Measurements from ENCODE around the gene ZSWIM6.

ZSWIM6 gene

DNA sequence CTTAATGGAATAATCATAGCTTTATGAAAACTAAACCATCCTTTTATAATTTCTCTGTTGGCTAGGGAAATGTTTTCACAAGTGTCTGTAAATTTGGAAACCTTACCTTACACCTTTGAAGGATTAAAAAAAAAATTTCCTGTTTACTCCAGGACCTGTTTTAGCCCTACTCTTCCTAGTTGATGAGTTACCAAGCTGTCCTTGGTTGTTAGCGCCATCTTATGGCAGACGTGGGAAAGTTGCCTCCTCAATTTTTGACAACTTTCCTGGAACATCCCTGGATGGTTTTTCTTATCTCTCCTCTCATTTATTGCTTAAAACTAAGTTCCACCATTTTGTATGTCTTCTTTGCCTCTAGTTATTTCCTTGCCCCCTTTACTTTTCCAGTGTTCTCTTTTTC lies 25.7 kb downstream of the ZSWIM6 start:
- no peak for DNase-seq (ENCODE audit: low read depth in 2 of 2, low spot score in 1 of 2)

DNA sequence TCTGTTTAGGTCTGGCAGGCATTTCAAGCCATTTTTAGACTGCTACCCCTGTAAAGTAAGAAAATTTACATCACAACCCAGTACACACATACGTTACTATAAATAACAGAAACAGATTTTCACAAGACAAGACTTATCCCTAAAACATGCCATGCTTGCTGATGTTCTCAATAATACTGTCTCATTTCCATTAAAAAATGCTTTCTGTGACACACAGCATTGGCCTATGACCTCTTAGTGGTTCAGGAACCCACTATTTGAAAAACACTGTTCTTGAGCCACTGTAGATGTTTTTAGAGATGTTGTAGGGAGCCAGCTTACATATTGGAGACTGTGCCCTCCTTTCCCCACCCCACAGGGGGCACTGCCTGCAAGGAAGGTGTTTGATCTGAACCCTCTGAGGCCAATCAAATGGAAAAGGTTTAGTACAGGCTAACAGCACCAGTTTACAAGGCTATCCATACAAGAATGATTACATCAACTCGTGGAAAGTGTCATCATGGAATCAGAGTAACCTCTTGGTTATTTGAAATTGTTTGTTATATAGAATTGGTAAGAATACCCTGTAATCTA lies 30.8 kb downstream of the ZSWIM6 start:
- no peak for DNase-seq (ENCODE audit: low read depth in 2 of 2, low spot score in 1 of 2)

DNA sequence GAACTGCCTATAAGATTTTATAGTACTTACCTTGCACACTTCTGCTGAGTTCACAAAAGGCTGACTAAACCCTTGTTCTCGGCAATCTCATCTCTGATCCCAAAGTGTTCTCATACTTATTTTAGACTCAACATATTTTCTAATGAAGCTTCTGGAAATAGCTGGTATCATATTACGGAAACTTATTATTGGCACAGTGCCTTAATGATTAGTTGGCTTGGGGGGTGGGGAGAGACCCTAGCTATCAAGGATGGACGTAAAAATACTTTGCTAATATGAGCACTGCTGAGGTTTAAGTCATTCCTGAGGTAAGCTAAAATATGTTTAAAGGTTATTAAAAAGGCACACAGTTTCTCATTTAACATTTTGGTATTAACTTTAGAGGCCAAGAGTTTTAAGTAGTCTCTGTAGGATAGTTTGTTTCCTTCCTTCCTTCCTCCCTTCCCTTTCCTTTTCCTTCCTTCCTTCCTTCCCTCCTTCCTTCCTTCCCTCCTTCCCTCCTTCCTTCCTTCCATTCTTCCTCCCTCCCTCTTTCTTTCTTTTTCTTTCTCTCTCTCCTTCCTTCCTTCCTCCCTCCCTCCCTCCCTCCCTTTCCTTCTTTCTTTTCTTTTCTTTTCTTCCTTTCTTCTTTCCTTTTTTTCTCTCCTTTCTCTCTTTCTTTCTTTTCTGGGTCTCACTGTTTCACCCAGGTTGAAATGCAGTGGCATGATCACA lies 31.5 kb downstream of the ZSWIM6 start:
- no peak for DNase-seq (ENCODE audit: low read depth in 2 of 2, low spot score in 1 of 2)

DNA sequence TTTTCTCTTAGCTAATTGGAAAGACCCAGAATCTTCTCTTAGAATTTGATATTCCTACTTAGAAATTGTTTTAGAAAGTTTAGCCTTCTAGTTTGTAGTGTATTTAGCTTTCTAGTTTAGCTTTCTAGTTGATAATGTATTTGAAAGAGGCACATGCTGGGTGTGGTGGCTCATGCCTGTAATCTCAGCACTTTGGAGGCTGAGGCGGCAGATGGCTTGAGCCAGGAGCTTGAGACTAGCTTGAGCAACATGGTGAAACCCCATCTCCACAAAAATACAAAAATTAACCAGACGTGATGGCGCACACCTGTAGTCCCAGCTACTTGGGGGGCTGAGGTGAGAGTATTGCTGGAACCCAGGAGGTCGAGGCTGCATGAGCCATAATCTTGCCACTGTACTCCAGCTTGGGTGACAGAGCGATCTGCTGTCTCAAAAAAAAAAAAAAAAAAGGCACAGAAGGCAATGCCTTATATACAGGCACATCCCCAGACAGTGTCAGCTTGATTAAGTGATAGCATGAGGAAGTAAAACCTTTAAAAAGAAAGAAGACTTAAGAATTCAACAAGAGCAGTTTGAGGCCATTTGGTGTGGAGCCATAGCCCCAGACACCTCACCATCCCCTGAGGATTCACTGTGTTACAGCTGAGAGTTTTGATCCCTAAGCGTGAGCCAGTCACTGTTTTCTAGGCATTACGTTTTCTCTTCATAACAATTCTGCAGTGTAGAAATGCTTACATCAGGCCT lies 34.6 kb downstream of the ZSWIM6 start:
- DNase-seq (ENCODE audit: low read depth in 2 of 2, low spot score in 1 of 2), result no peak

DNA sequence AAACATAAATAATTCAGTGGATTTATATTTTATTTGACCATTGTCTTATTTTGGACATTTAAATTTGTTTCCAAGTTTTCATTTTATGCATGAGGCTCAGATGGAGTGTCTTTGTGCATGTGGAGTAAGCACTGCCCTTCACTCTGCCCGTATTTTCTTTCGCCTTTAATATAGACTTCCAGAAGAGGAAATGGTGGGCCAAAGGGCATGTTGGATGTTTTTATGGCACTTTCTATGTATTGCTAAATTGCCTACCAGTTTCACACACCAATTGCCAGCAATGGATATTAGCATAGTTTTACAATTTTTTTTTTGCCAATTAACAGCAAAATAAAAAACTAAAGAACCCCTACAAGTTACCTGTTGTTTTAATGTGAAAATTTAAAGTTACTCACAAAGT lies 38.4 kb downstream of the ZSWIM6 start:
- DNase-seq (ENCODE audit: low read depth in 2 of 2, low spot score in 1 of 2), result no peak

DNA sequence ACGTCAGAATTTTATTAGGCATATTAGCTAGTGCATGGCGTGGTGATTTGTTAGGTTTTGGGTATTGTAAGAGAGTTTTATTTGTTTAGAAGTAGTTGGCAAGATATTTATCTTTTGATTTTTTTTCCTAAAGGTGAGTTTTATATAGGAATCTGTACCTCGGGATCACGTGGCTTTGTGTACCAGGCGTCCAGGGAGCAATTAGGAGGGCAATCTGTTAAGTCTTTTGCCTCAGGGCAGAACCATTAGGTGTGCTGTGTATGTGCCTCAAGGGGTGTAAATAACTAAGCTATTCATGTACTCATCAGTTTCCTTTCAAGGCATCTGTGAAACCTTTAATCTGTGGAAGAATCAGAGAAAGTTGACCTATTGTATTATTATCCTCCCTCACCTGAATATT lies 39.4 kb downstream of the ZSWIM6 start:
- no peak for DNase-seq (ENCODE audit: low read depth in 2 of 2, low spot score in 1 of 2)

DNA sequence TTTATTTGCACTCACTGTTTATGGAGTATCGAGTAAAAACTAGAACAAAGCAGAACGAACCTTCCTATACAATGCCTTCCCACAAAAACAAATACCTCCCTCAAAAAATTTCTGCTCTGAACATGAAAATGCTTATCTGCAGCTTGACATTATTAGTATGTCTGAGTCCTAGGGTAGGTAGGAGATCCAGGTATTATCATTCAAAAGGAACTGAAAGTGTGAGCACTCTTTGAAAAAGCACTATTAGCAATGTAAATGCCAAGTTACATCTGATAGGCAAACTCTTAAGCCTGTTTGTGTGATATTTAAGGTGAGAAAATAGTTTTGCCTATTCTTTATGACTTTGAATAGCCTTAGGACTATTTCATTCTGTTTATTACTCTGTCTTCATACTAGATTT lies 47.6 kb downstream of the ZSWIM6 start:
- no peak for DNase-seq (ENCODE audit: low read depth in 2 of 2, low spot score in 1 of 2)

DNA sequence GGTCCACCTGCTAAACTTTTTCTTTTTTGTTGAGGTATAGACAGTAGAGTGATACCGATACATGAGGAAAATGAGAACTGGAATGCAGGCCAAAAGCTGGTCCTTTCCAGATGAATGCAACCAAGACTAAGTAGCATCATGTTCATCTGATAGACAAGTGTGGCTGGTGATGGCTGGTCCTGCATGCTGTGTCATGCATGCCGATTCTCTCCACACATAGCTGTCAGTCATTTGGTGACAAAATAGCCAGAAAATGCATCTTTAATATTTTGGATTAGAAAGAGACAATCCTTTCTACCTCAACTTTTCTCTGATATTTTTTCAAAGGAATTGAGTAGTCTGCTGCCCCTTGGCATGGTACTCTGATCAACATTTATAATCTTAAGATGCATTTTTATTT lies 49.9 kb downstream of the ZSWIM6 start:
- no peak for DNase-seq (ENCODE audit: low read depth in 2 of 2, low spot score in 1 of 2)

DNA sequence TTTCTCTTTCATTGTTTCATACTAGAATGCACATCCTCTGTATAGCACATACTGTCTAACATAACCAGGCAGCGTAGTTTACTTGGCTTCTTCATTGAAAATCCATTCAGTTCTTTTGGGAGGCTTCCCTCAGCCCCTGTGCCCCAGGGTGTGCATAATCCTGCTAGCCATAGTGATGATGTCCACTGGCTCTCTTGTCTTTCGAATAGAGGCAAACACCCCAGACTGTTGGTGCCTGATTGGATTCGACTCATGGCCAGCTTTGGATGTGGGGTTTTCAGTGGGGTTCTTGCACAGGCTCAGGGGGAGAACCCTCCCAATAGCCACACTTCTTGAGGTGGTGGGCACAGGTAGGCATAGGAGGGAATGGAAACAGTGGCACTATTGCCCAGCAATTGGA lies 53.6 kb downstream of the ZSWIM6 start:
- no peak for DNase-seq (ENCODE audit: low read depth in 2 of 2, low spot score in 1 of 2)

DNA sequence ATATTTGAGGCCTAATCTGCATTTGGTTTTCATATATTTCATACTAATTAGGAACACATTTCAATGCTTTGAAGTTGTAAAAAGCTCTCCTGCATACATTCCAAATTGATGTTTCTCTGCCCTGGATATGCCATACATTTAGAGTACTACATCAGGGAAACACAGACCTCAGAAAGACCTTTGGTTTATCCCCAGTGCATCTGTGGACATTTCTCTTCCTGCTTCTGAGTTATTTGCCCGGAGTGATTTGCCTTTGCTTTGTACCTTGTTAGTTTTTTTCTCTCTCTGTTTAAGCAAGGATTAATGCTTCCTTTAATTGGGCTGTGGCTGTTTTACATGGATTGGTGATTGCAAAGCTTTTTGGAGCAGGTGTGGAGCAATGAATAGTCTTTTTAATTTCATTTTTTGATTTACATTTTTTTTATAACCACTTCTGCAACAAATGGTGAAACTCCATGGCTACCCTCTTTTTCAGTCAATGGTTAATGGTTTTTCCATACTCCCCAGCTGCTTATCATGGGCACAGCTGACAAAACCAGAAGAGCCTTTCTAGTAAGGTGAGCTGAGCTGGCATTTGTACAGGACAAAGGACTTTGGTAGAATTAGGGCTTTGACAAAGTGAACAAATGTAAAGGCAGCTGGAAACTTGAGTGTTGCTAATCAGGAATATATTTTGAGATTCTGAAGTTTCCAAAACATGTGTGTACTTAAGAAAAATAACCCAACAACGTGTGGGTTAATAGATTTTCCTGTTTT lies 54.2 kb downstream of the ZSWIM6 start:
- no peak for DNase-seq (ENCODE audit: low read depth in 2 of 2, low spot score in 1 of 2)

DNA sequence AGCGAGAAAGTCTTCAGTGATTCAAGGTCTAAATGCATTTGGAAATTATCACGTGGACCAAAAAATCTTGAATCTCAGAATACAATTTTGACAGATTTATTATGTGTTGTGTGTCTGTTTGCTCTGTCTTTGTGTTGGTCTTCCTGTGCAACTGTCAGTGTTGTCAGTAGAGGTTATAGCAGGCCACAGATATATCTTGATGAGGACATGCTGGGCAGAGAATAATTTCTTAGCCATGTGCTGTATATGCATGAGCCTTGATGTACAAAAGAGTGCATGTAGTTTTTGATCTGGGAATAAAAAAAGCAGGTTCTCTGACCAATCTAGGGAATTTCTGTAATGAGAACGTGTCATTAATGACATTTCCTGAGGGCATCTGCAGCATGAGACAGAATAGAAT lies 57.6 kb downstream of the ZSWIM6 start:
- DNase-seq (ENCODE audit: low read depth in 2 of 2, low spot score in 1 of 2), result no peak

DNA sequence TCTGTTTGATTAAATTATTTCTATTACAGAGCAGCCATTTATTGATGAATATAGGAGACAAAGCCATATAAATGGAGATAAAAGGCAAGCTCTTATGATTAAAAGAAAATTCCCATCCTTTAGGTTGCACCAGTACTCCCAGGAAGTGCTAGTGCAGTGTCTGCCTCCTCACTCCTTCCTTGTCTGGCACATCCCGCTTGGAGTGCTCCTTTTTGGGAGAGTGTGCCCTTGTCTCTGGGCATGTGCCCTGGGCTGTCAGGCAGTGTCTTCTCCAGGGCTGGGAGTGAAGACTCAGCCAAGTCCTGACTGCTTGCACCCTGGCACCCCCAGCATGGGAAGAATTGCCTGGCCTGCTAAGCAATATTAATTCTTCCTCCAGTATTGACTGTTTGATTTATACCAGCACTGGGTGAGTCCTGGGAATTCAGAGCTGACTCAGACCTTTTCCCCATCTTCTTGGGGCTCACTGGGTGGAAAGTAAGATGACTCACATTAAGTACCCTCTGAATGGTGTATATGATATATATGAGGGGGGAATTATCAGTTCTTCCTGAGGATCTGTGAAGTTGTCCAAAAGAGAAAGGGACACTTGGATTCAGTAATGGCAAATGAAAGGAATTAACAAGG lies 62.1 kb downstream of the ZSWIM6 start:
- no peak for DNase-seq (ENCODE audit: low read depth in 2 of 2, low spot score in 1 of 2)

DNA sequence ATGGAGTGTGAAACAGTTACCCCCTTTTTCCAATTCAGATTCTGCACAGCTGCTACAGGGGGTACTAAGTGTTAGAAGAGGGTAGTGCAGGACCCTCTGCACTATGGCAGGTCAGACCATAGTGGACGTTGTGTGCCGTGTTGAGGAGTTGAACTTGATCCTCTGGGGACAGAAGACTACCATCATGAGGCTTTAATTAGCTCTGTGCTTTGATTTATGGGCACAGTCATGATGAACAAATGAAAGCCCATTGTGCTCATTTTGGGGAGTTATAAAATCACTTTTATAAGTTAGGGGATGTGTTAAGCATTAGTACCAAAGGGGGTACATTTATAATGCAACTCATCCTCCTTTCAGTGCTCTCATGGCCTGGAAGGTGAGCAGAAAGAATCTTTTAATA lies 62.7 kb downstream of the ZSWIM6 start:
- DNase-seq (ENCODE audit: low read depth in 2 of 2, low spot score in 1 of 2), result no peak

DNA sequence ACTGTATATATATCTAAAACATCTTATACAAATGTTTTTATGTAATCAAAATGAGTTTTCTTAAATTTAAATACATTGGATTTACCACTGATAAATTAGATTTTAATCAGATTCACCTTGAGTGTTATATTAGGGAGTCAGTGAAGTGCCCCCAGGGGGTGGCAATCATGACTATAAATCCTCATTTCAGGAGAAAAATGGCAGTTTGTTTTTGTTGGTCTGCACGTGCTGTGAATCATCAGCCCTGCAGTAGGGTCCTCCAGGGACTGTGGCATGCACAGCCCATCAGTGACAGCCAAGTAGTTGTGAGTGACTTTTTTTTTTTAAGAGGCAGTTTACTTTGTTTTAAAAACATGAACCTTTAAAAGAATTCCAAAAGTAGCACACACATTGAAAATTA lies 65.2 kb downstream of the ZSWIM6 start:
- no peak for DNase-seq (ENCODE audit: low read depth in 2 of 2, low spot score in 1 of 2)

DNA sequence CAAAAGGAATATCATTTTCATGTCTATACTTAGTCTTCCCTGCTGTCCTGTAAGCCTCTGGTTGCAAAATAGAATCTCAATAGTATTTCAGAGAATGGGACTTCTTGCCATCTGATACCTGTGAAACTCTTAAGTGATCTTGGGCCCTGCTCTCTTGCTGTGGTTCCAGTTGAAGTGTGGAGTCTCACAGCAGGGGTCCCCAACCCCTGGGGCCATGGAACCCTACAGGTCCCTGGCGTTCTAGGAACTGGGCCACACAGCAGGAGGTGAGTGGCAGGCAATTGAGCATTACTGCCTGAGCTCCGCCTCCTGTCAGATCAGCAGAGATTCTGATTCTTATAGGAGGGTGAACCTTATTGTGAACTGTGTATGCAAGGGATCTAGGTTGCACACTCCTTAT lies 65.9 kb downstream of the ZSWIM6 start:
- DNase-seq (ENCODE audit: low read depth in 2 of 2, low spot score in 1 of 2), result no peak

DNA sequence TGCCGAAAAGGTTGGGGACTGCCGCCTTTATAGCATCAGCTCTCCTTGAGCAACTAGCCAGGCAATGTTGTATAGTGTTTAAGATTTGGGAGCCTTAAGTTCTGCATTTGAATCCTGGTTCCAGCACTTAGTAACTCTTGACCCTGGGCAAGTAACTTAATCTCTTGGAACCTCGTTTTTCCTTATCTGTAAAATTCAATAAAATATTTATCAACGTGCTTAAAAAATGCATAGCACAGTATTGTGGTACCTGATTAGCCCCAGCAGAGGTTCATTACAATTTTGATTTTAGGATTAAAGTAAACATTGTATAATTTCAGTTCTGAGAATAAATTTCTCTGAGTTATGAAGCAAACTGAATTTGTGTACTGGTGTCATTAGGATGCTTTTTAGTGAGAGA lies 66.4 kb downstream of the ZSWIM6 start:
- DNase-seq (ENCODE audit: low read depth in 2 of 2, low spot score in 1 of 2), result no peak

DNA sequence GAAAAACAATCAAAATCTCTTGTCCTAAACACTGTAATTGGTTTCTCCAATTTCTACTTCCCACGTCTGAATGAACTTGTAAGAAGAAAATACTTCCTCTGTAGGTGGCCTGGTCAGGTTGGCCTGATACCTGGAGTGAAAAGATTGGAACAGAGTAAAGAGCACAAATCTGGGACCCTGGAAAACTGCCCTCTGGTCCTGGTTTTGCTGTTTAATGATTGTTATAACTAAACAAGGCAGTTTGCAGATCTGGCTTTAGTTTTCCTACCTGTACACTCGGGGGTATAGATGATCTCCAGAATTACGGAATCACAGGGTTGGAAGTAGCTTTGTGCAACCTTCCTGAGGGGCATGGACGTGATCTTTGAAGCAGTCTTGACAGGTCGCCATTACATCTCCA lies 67.6 kb downstream of the ZSWIM6 start:
- no peak for DNase-seq (ENCODE audit: low read depth in 2 of 2, low spot score in 1 of 2)

DNA sequence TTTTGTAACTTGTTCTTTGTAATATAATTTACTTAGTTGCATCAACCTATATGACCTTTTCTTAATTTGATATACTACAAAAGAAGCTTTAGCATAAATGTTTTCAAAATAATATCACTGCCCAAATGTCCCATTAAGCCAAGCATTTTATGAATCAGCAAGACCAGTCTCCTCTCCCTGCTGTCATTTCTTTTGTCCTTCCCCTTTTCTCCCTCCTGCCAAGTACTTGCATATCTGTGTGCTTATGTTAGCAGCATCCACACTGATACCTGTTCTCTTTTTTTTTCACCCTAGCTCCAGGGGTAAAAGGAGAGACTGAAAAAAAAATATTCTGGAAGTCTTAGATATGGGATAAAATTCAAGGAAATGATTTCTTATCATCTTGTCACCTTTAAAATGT lies 69.7 kb downstream of the ZSWIM6 start:
- DNase-seq (ENCODE audit: low read depth in 2 of 2, low spot score in 1 of 2), result no peak

DNA sequence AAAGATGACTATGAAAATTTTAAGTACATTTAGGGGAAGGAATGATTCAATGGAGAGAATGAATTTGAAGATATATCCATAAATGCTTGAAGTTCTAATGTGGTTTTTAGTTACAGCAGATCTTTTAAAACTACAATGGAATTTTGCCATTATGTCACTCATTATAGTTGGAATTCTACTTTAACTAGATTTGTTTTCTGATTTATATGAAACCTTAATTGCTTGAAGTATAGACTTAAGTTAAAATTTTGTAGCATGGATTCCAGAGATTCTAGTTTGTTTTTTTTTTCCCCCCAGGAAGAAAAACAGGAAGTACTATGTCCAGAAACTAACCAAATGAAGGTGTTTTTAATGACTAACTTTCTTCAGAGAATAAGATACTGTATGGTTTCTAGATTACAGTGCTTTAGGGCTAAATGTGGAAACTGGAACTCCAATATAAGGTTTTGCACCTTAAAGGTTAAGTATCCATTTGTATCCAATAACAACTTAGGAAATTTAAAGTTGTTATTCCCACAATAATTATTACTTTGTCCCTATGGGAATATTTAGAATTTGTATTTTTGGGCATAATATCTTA lies 70.3 kb downstream of the ZSWIM6 start:
- no peak for DNase-seq (ENCODE audit: low read depth in 2 of 2, low spot score in 1 of 2)

DNA sequence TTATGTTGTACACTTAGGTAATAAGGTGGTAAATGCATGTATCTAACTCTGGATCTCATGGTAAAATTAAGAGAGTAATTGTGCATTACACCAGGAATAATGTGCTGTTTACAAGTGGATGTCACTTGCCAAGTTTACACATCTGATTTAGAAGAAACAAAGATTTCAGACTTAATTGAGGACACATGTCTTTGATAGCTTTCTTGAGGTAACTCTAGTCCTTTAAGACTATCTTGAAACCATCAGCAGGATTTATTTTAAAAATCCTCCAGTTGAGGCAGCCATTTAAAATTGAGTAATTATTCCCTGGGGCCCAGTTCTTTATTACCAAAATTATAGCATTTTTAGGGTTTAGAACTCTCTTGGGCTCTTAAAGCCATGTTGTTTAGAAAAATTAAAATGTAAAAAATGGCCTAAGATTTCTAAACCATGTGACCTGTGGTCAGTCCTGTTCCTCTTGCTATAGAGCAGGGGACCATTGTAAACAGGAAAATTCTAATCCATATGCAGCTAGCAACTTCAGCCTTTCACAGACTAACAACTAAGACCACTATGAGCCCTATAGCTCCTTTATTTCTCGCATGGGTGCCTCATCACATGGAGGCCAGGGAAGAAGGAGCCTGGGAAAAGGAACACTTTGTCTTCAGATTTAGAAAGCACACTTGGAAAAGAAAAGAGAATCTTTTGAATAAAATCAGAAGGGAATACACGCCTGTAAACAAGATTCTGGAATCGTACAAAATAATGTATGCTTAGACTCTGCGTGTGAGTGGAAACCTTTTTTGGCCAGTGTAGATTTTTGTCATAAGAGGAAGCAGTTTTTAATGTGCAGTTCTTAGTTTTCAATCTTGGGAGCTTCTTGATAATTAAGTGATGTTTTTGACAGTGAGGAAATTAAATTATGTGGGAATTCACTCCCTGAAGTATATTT lies 71.2 kb downstream of the ZSWIM6 start:
- no peak for DNase-seq (ENCODE audit: low read depth in 2 of 2, low spot score in 1 of 2)
